NCI-H2196 treated with DMSO at 0.1 percent for 48 hours (cell line): ENCODE data around the gene CFDP1.

ENCODE experiments used
- DNase-seq: peaks from one replicate; lab custom pipeline; 2025; ENCODE audit not compliant: unreplicated experiment; lab: John Stamatoyannopoulos, UW

CFDP1 gene

GRCh38 chr16:75415169-75415905 is 18.0 kb downstream of the CFDP1 start:
- no peak for DNase-seq

GRCh38 chr16:75413951-75414350 is 19.4 kb downstream of the CFDP1 start:
- no peak for DNase-seq

GRCh38 chr16:75406943-75407342 is 26.4 kb downstream of the CFDP1 start:
- DNase-seq: no peak

GRCh38 chr16:75402821-75403475 is 30.4 kb downstream of the CFDP1 start:
- DNase-seq: peak; percentile 2

GRCh38 chr16:75402159-75402820 is 31.0 kb downstream of the CFDP1 start:
- DNase-seq: no peak

- no peak for DNase-seq
Measured at GRCh38 chr16:75401691-75402090, 31.6 kb downstream of the CFDP1 start.

- no peak for DNase-seq
Measured at GRCh38 chr16:75398333-75398732, 35.0 kb downstream of the CFDP1 start.

- no peak for DNase-seq
Measured at GRCh38 chr16:75394941-75395340, 38.4 kb downstream of the CFDP1 start.

GRCh38 chr16:75392906-75393305 is 40.4 kb downstream of the CFDP1 start:
- no peak for DNase-seq

- no peak for DNase-seq
Measured at GRCh38 chr16:75390926-75391653, 42.2 kb downstream of the CFDP1 start.

- no peak for DNase-seq
Measured at GRCh38 chr16:75389096-75389690, 44.1 kb downstream of the CFDP1 start.

- DNase-seq: no peak
Measured at GRCh38 chr16:75387951-75388350, 45.4 kb downstream of the CFDP1 start.

- DNase-seq: peak; percentile 29
Measured at GRCh38 chr16:75385507-75386152, 47.7 kb downstream of the CFDP1 start.

- DNase-seq: no peak
Measured at GRCh38 chr16:75383141-75383540, 50.2 kb downstream of the CFDP1 start.

- DNase-seq: no peak
Measured at GRCh38 chr16:75382611-75383010, 50.7 kb downstream of the CFDP1 start.

- no peak for DNase-seq
Measured at GRCh38 chr16:75380870-75381269, 52.4 kb downstream of the CFDP1 start.

- no peak for DNase-seq
Measured at GRCh38 chr16:75379911-75380847, 53.1 kb downstream of the CFDP1 start.

GRCh38 chr16:75379339-75379738 is 54.0 kb downstream of the CFDP1 start:
- no peak for DNase-seq

- no peak for DNase-seq
Measured at GRCh38 chr16:75378616-75379015, 54.7 kb downstream of the CFDP1 start.
